DMS53 (cell line): Measurements from ENCODE around the gene SNX10.
A peak's percentile ranks its signal among the peaks of the same experiment; 100 is the strongest.

Source experiments
- DNase-seq: peaks from one replicate; lab custom pipeline; 2025; lab: John Stamatoyannopoulos, UW

Gene SNX10

GRCh38 chr7:26337232-26337865, 45.7 kb downstream of the SNX10 start:
- no peak for DNase-seq

- DNase-seq, result peak; percentile 14
These were observed 48.9 kb downstream of the SNX10 start for GRCh38 chr7:26340476-26341018.

- no peak for DNase-seq
These were observed 51.7 kb downstream of the SNX10 start for GRCh38 chr7:26343320-26343832.

GRCh38 chr7:26343837-26344236, 52.2 kb downstream of the SNX10 start:
- DNase-seq, result no peak

GRCh38 chr7:26345202-26345601, 53.5 kb downstream of the SNX10 start:
- no peak for DNase-seq

- no peak for DNase-seq
These were observed 54.2 kb downstream of the SNX10 start for GRCh38 chr7:26345837-26346236.

GRCh38 chr7:26346611-26347203, 55.0 kb downstream of the SNX10 start:
- no peak for DNase-seq

GRCh38 chr7:26348234-26348851, 56.7 kb downstream of the SNX10 start:
- DNase-seq, result no peak

- no peak for DNase-seq
These were observed 57.6 kb downstream of the SNX10 start for GRCh38 chr7:26349005-26349915.

GRCh38 chr7:26351171-26351570, 59.5 kb downstream of the SNX10 start:
- no peak for DNase-seq

- DNase-seq, result no peak
These were observed 64.6 kb downstream of the SNX10 start for GRCh38 chr7:26356229-26356628.

GRCh38 chr7:26356929-26357798, 65.5 kb downstream of the SNX10 start:
- DNase-seq, result no peak

- DNase-seq, result no peak
These were observed 66.1 kb downstream of the SNX10 start for GRCh38 chr7:26357799-26358151.

- no peak for DNase-seq
These were observed 69.0 kb downstream of the SNX10 start for GRCh38 chr7:26360650-26361049.

GRCh38 chr7:26361637-26362036, 70.0 kb downstream of the SNX10 start:
- DNase-seq, result no peak

GRCh38 chr7:26363465-26363864, 71.8 kb downstream of the SNX10 start:
- peak; percentile 75 for DNase-seq

- peak; percentile 93 for DNase-seq
These were observed 73.6 kb downstream of the SNX10 start for GRCh38 chr7:26365077-26365900.

- DNase-seq, result no peak
These were observed 74.2 kb downstream of the SNX10 start for GRCh38 chr7:26365901-26366275.

GRCh38 chr7:26367219-26367711, 75.6 kb downstream of the SNX10 start:
- no peak for DNase-seq

GRCh38 chr7:26368542-26368941, 76.9 kb downstream of the SNX10 start:
- peak; percentile 51 for DNase-seq
